HG03064 (cell line): ENCODE measurements around the gene CCND3.

Experiments
- ATAC-seq: cut with Tn5 transposase; IDR thresholded peaks from one replicate; pipeline ENCODE4 v1.9.1; 2021; ENCODE audit warnings: low read depth; ENCODE audit not compliant: unreplicated experiment

The CCND3 gene

GRCh38 chr6:41941280-41942066 is at the start of gene CCND3:
Gene CCND3 (minus strand): TSS chr6:41941808. CDS start chr6:41941649, 159 bp downstream.
- peak; percentile 87 for ATAC-seq

- ATAC-seq: no peak
Measured at GRCh38 chr6:41986339-41986738, 44.7 kb upstream of the CCND3 start.

GRCh38 chr6:41984623-41985022 is 43.0 kb upstream of the CCND3 start:
- no peak for ATAC-seq

DNA sequence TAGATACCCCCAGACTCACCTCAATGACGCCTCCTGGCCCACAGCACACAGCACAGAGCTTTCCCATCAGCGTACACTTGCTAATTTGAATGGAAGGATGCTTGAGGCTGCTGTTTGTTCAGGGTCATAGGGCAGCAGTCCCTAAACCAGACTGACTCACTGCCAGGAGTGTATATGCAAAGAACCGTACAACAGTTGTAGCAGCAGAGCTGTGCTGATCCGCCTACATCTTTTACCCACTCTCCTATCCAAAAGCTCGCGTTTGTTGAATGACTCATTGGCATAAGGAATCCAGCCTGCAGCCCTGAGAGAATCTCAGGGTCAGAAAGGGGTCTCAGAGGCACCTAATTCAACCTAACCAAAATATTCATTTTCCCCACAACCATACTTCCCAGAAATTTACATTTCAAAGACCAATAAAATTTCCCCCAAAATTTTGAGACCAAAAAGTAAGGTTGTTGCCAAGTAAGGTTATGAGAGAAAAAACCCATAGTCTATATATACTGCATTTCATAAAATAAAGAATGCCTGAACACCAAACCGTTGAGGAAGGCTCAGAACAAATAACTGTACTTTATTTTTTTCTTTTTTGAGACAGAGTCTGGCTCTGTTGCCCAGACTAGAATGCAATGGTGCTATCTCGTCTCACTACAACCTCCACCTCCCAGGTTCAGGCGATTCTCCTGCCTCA is 35.3 kb upstream of the CCND3 start:
- no peak for ATAC-seq

DNA sequence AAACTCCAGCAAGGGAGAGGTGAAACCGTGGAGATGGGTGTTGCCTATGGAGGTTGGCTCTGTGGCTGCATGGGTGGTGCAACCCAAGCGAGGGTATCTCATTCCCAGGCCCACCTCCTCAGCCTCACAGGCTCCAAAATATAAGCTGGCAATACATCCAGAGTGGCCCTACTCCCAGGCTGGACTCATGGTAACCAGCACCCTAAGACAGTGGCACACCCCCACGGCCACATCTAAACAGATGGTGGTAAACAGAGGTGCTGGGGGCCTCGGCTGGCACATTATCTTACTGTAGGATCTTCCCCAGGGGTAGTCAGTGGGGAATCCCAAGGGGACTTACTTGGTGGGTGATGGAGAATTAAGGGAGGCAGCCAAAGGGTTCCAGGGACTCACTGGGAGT is 33.7 kb upstream of the CCND3 start:
- ATAC-seq: no peak

- no peak for ATAC-seq
Measured at GRCh38 chr6:41974281-41974825, 32.7 kb upstream of the CCND3 start.

- ATAC-seq: no peak
Measured at GRCh38 chr6:41972826-41973225, 31.2 kb upstream of the CCND3 start.

- ATAC-seq: no peak
Measured at GRCh38 chr6:41970436-41970846, 28.8 kb upstream of the CCND3 start.

- ATAC-seq: no peak
Measured at GRCh38 chr6:41967312-41968287, 26.0 kb upstream of the CCND3 start.

GRCh38 chr6:41966961-41967311 is 25.3 kb upstream of the CCND3 start:
- ATAC-seq: no peak

- no peak for ATAC-seq
Measured at GRCh38 chr6:41966214-41966920, 24.8 kb upstream of the CCND3 start.

DNA sequence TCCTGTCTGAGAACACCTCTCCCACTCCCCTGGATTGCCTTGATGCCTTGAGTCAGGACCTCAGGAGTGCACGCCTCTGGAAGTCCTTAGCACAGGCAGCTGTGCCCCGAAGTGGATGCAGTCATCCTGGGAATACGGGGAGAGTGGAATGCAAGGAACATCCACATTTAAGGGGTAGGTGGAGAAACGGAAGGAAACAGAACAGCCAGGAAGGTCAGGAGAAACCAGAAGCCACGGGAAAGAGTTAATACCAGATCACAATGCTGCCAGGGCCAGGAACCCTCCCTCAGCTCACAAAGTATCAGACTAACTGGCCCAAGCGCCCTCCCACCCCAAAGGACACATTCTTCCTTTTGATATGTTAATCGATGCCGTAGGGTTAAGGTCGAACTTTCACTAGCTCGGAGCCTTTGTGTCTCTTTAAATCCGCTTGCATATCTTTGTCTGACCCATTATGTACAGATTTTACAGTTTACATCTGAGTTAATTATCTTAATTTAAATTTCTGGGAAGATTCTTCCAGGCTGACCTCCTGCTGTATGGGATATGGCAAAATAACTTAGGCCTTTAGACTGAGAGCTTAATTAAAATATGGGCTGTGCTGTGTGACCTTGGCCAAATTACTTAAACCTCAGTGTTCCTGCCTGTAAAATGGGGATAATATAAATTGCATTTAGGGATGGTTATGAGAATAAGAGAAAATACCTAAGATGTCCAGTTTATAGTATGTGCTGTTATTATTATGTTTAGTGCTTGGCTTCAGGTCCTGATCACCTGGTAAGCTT is 24.0 kb upstream of the CCND3 start:
- ATAC-seq: no peak

GRCh38 chr6:41964201-41964887 is 22.7 kb upstream of the CCND3 start:
- ATAC-seq: no peak

DNA sequence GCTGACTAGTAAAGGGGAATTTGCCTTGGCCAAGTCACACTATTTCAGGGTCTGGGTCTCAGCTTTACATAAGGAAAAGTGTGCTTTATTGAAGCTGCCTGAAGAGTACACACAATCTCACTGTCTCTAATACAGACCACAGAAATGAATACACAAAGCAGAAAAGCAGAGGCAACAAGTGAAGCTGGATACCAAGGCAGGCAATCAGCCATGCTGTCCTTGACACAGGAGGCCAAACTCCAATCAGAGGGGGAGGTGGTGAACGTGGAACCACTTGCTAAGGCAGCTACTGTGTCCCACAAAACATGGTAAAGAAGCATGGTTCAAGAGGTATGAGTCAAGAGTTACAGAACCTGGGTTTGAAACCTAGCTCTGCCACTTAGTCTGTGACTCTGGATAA is 21.8 kb upstream of the CCND3 start:
- no peak for ATAC-seq

GRCh38 chr6:41960028-41960427 is 18.4 kb upstream of the CCND3 start:
- ATAC-seq: no peak

GRCh38 chr6:41958022-41958856 is 16.6 kb upstream of the CCND3 start:
- no peak for ATAC-seq

- ATAC-seq: no peak
Measured at GRCh38 chr6:41957117-41957516, 15.5 kb upstream of the CCND3 start.

DNA sequence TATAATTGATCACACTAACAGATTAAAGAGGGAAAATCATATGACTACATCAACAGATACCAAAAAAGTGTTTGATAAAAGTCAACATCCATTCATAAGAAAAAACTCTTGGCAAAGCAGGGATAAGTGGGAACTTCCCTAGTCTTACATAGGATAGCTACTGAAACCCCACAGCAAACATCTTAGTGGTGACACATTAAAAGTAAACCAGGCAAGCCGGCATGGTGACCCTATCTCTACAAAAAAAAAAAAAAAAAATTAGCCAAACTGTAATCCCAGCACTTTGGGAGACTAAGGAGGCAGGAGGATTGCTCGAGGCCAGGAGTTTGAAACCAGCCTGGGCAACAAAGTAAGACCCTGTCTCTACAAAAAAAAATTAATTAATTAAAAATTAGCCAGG is 13.8 kb upstream of the CCND3 start:
- ATAC-seq: no peak
